Stimulated activated CD8-positive, alpha-beta memory T cell treated with anti-CD3 and anti-CD28 coated beads, Interleukin-2, amount 100 ng/mL, for 1 hour (primary cell): ENCODE data around the gene NET1.

ENCODE experiments used
- DNase-seq, 2 donors: peaks; one replicate each; pipeline ENCODE4 v3.0.0-alpha.2; 2020; ENCODE audit warnings: low read depth in 2 of 2

The NET1 gene

DNA sequence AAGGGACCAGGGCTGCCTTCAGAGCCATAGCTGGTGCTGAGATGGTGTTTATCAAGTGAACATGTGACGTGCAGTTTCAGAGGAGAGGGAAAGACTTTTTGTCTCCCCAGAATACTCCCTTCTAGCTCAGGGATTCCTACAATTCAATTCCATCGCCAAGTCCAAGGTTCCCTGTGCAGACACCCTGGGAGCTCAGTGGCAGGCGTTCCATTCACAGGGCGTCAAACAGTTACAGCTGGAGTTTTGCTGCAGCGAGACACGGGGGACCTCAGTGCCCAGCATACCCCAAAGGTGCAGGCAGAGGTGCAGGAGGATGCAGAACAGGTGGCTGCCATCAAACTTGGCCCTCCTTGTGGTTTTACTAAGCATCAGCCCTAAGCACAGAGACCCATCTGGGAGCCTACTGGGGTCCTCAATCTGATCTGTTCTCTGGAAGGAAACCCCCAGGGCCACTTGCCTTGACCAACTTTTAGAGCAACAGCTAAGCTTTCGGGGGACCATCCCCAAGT lies 87.9 kb downstream of the NET1 start:
- DNase-seq = no peak

DNA sequence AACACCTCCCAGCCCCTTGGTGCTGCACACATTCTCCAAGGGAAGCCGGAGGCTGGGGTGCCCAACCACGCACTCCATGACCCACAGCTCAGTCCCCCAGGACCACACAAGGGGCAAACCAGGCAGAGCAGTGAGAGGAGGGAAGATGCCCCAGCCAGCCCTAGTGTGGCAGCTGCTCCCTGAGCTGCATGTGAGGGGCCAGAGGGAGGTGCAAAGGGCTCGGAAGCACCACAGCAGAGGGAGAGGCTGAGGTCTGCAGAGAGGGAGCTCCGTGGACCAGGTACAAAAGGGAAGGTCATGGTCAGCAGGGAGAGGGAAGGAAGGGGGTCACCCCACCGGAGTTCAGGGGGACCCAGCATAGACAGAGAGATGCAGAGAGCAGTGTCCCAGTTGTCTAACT lies 88.6 kb downstream of the NET1 start:
- no peak for DNase-seq

DNA sequence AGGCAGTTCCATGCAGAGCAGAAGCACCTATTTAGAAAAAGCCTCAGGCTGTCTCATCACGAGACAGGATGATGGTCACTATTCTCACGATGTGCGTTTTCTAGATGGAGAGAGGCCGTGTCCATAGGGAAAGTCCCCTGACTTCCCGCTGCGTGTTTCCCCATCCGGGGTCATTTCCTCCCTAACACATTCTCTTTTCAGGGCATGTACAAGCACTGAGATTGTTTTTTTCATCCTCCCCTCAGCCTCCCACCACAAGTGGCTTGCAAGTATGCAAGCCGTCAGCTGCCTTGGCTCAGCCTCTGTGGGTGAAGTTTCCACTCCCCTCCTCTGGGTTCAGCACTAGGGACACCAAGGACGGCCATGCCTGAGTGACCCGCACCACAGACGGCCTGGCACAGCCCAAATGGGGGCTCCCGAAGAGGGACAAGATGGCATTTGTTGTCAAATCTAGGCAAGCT lies 89.7 kb downstream of the NET1 start:
- DNase-seq = no peak

DNA sequence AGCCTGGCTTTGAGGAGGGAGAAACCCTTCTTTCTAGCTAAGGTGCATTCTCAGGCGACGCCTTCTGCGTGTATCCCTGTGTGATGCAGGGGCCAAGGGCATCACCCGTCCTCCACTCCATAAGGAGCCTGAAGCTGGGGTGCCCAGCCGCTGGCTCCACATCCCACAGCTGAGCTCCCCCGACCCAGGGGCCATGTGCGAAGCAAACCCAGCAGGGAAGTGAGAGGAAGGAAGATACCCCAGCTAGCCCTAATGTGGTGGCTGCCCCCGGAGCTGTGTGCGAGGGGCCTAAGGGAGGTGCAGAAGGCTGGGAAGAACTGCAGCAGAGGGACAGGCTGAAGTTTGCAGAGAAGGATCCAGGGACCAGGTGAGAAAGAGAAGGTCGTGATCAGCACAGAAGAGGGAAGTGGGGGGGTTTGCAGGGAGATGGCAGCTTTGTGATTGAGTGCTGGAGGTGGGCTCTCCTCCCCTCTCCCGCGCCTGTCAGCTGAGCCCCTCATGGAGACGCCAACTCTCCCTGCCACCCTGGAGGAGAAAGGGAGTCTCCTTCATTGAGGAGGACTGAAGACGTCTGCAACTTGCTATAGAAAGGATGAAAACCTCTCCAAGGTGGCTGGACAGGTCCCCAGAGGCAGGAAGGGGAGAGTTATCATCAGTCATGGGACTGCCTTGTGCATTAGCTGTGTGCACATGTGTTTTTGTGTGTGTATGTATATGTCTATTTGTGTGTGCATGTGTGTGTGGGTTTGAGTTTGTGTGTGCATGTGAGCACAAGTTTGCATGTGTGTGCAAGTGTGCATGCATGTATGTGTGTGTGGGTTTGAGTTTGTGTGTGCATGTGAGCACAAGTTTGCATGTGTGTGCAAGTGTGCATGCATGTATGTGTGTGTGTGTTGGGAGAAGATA lies 90.5 kb downstream of the NET1 start:
- no peak for DNase-seq

DNA sequence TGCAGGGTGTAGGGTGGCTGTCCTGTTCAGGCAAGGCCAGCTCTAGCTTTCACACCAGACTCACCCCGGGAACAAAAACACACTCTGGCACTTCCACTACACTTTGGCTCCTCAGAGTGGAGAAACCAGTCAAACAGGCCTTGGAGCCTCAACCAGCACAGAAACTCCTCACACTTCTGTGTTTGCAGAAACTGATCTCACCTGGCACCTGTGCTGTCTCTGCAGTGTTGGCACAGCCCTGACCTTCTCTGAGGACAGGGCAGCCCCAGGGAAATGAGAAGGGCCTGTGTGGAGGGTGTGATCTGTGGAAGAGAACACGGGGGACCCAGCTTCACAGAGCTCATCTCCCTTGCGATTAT lies 91.1 kb downstream of the NET1 start:
- DNase-seq = no peak

DNA sequence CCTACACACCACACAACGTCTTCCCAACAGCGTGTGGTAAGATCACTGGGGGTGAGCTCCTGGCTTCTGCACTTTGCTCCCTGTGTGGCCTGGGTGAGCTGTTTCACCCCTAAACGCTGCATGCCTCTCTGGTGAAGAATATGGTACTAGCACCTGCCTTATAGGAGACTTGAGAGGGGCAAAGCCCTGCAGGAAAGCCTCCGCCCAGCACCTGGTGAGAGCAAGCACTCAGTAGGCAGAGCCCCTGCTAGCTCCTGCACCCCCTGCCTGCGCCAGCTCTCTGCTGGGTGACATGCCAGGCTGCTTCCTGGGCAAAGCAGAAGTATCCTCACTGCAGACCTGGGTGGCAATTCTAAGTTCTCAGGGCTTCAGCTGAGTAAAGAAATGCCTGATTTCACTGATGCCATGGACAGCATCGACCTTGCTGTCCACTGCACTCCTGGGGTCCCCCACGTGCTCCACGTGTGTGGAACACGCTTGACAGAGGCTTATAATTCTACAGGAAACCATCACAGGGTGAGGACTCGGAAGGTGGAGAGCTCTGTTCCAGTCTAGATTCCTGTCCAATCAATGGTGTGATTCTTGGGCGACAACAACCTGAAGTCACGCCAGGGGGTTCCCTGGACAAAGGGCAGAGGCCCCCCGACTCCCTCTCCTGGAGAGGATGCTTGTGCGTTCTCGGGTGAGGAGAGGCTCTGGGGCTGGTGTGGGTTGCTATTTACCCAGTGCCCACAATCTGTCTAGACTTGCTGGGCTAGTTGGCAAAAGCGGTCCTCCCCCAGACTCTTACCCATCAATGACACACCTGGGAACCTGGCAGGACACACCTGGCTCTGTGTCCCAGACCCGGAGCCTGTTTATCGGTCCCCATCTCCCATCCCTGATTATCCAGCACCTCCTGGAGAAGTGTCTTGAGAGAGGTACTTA lies 92.1 kb downstream of the NET1 start:
- no peak for DNase-seq

DNA sequence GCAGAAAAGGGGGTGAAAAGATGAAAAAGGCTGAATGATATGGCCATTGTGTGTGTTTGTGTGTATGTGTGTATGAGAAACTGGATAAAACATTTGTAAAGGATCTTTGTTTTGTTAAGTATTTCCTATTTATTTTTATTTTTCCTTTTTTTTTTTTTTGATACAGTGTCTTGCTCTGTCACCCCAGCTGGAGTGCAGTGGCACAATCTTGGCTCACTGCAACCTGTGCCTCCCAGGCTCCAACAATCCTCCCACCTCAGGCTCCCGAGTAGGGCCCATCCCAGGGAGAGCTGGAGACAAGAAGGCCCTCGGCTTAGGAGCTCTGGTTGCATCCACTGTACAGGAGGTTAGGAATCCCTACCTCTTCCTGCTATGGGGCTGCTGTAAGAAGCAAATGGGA lies 93.9 kb downstream of the NET1 start:
- DNase-seq = no peak

DNA sequence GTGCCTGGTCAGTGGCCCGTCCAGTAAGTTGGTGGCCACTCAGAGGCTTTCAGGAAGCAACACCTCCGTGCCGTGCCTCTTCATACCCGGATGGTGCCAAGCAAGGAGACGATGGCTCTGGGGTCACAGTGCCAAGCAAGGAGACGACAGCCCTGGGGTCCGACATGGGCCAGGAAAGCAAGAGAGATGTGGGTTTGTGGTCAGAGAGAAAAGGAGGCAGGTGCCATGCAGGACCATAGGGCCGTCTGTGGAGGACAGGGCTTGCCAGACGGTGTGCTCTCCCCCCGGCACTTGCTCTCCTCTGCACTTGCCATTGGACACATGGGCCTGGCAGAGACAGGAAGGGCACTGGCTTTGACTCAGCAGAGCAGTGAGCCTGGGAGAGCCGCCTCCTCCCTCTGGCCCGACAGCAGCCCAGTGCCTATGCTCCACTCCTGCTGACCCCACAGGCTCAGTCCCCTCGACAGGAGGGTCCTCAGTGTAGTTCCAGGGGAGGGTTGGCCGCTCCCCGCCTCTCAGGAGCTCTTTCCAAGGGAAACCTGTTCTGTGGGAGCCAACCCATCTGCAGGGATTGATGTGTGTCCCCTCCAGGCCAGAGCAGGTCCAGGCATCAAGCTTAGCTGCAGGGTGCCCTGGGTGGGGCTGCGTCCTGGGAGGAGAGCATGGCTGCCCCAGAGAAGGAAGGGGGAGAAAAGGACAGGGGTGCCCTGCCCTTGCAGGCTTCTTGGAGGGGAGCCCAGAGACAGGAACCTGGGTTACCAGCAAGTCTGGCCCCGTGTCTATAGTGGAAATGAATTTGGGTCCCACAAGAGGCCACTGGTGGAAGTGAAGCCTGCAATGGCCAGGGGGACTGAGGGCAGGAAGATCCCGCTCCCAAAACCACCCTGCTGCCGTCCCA lies 94.6 kb downstream of the NET1 start:
- DNase-seq = no peak

DNA sequence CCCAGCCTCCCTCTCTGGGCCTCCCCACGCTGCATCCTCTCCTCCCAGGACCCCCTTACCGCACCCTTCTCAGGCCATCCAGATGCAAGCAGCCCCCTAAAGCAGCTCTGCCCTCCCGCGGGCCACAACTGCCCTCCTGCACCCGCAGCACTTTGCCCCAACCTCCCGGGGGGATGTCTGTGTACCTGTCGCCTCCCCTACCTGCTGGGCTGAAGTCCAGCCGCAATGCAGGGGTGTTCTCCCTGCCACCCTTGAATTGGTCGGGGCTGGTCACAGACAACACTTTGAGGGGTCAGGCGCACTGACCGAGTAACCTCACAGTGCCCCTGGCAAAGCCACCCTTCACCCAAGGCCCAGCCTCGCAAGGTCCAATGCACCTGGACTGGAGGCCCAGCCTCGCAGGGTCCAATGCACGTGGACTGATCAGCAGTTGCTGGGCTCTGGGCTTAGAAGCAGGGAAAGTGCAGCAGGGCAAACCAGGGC lies 95.3 kb downstream of the NET1 start:
- DNase-seq = no peak

DNA sequence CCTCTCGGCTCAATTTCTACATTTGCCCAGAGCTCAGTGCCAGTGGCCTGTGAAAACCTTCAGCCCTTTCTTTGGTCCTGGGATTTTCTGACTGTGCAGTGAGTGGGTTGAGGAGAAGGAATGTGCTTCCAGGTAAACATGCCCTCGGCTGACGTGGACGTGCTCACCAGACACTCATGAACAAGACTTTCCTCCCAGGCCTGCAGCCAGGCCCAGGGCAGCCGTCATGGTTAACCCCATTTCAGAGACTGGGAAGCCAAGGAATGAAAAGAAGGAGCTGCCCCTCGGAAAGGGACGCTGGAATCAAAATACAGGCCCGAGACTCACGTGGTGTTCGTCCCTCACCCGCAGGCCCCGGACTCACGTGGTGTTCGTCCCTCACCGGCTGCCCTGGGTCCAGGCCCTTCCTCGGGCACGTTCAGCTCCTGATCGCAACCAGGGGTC lies 95.8 kb downstream of the NET1 start:
- no peak for DNase-seq
